Smooth muscle cell (in vitro differentiated cells): ENCODE data around the gene CNN2. TPM values are rescaled to one million over a fixed set of nuclear protein-coding genes. Genes with fewer than 3 reads are reported as not detected.

Source experiments
- DNase-seq: peaks from one replicate; lab custom pipeline; 2025; ENCODE audit not compliant: unreplicated experiment; lab: John Stamatoyannopoulos, UW
- H2AFZ ChIP-seq: fragments of 200-600 bp; sonication (generic); 2 replicates; pipeline ENCODE4 v1.6.0; 2016; ENCODE audit warnings: antibody characterized with exemption, low read depth, mild to moderate bottlenecking
- H3F3A ChIP-seq: fragments of 200-600 bp; sonication (generic); 2 replicates; pipeline ENCODE4 v1.6.0; 2017; ENCODE audit warnings: antibody characterized with exemption, low read depth
- H3K27ac ChIP-seq: fragments of 200-600 bp; sonication (generic); 2 replicates; pipeline ENCODE4 v1.5.1; 2016; ENCODE audit warnings: low read depth, mild to moderate bottlenecking
- H3K27me3 ChIP-seq: fragments of 200-600 bp; sonication (generic); 2 replicates; pipeline ENCODE4 v1.6.1; 2016; ENCODE audit warnings: low read depth, mild to moderate bottlenecking
- H3K36me3 ChIP-seq: fragments of 200-600 bp; sonication (generic); 2 replicates; pipeline ENCODE4 v1.5.1; 2016; ENCODE audit warnings: low read depth
- H3K4me1 ChIP-seq: fragments of 200-600 bp; sonication (generic); 2 replicates; pipeline ENCODE4 v1.5.1; 2016; ENCODE audit warnings: low read depth
- H3K4me2 ChIP-seq: fragments of 200-600 bp; sonication (generic); 2 replicates; pipeline ENCODE4 v1.6.0; 2016; ENCODE audit warnings: mild to moderate bottlenecking
- H3K4me3 ChIP-seq: fragments of 200-600 bp; sonication (generic); 2 replicates; pipeline ENCODE4 v1.5.1; 2016; ENCODE audit warnings: mild to moderate bottlenecking
- H3K79me2 ChIP-seq: fragments of 200-600 bp; sonication (generic); 2 replicates; pipeline ENCODE4 v1.6.0; 2016; ENCODE audit warnings: low read depth, mild to moderate bottlenecking
- H3K9ac ChIP-seq: fragments of 200-600 bp; sonication (generic); 2 replicates; pipeline ENCODE4 v1.6.0; 2016; ENCODE audit warnings: low read depth
- H3K9me3 ChIP-seq: fragments of 200-600 bp; sonication (generic); replicated peaks from 2 replicates; pipeline ENCODE4 v1.5.1; 2016; ENCODE audit warnings: low read depth
- H4K20me1 ChIP-seq: fragments of 200-600 bp; sonication (generic); 2 replicates; pipeline ENCODE4 v1.6.0; 2016; ENCODE audit warnings: low read depth
- CTCF ChIP-seq: fragments of 200-600 bp; sonication (generic); IDR thresholded peaks from 2 replicates; pipeline ENCODE4 v1.5.1; 2017; ENCODE audit warnings: borderline replicate concordance, mild to moderate bottlenecking, antibody characterized with exemption; ENCODE audit not compliant: insufficient read depth, poor library complexity, severe bottlenecking
- WGBS: methylation state at CpG from one replicate; pipeline ENCODE4 v1.1.7; 2016; ENCODE audit warnings: low lambda C conversion rate; 5-methylcytosine and 5-hydroxymethylcytosine counted together
- polyA plus RNA-seq: library from polyadenylated mRNA; unstranded; fragments of >200 nt; fragmentation: Nextera tagmentation; extraction: Ambion mirVana; gene quantifications from 2 replicates; pipeline ENCODE4 v1.2.1, GENCODE V29; 2016
- total RNA-seq: library from RNA; depleted of rRNA; stranded (reverse); fragments of >200 nt; gene quantifications from 2 replicates; pipeline ENCODE4 v1.2.3, GENCODE V29; 2014

The CNN2 gene
- total and polyA plus RNA-seq, 2 experiments from 2014 or later, result 150 to 392 TPM

GRCh38 chr19:1039646-1040475 is 13.5 kb downstream of the CNN2 start, which contains the start of gene ABCA7:
Gene ABCA7 (plus strand): TSS chr19:1040107. CDS start chr19:1041362, 1,255 bp downstream.
- Histone ChIP-seq H2AFZ (no peak within 1 kb of the TSS), H3K79me2 (peaks cover 10% of the 10 kb centered on the region), H3K4me3 (peak within 1 kb of the TSS; percentile 54), H3K9me3 (no peaks in the 10 kb centered on the region), H3K4me2 (peak within 1 kb of the TSS; percentile 87), H3K4me1 (peaks cover 6% of the 10 kb centered on the region), H3F3A (no peaks in the 10 kb centered on the region), H3K27ac (peak within 1 kb of the TSS; percentile 47), H3K36me3 (no peaks in the 10 kb centered on the region), H4K20me1 (peaks cover 48% of the 10 kb centered on the region), H3K27me3 (no peaks in the 10 kb centered on the region), H3K9ac (no peak within 1 kb of the TSS)
- peak; percentile 75 for DNase-seq
- 5% methylated on average over 55 of the region's 56 CpGs for WGBS
- no peak for TF ChIP-seq CTCF

- no peak overlapping the region for H3K9ac ChIP-seq
Observed at GRCh38 chr19:1040476-1041271, 14.3 kb downstream of the CNN2 start.

GRCh38 chr19:1041272-1041834 is 14.9 kb downstream of the CNN2 start:
- 55% methylated on average over 25 of the region's 26 CpGs for WGBS
- H3K36me3 ChIP-seq, result no peaks in the 10 kb centered on the region
- no peak overlapping the region for H3K27ac ChIP-seq
- no peak overlapping the region for H2AFZ ChIP-seq
- no peak for TF ChIP-seq CTCF
- no peaks in the 10 kb centered on the region for H3K79me2 ChIP-seq
- no peak for DNase-seq
- H3K4me3 ChIP-seq, result peak overlapping the region; percentile 54
- peaks cover 6% of the 10 kb centered on the region for H3K4me1 ChIP-seq
- no peaks in the 10 kb centered on the region for H3K9me3 ChIP-seq
- no peaks in the 10 kb centered on the region for H3F3A ChIP-seq
- no peak overlapping the region for H3K9ac ChIP-seq
- peaks cover 33% of the 10 kb centered on the region for H4K20me1 ChIP-seq
- peak overlapping the region; percentile 87 for H3K4me2 ChIP-seq
- no peaks in the 10 kb centered on the region for H3K27me3 ChIP-seq

More at GRCh38 chr19:1040476-1041271, 14.3 kb downstream of the CNN2 start:
- Histone ChIP-seq H3K27me3 (no peaks in the 10 kb centered on the region), H2AFZ (no peak overlapping the region), H3K4me1 (peaks cover 6% of the 10 kb centered on the region), H3K36me3 (no peaks in the 10 kb centered on the region), H3K27ac (no peak overlapping the region), H3K9me3 (no peaks in the 10 kb centered on the region), H3F3A (no peaks in the 10 kb centered on the region), H3K4me3 (peak overlapping the region; percentile 54), H3K79me2 (peaks cover 5% of the 10 kb centered on the region), H3K4me2 (peak overlapping the region; percentile 87), H4K20me1 (peaks cover 40% of the 10 kb centered on the region)
- no peak for TF ChIP-seq CTCF
- WGBS, result 9% methylated on average over 27 of the region's 27 CpGs
- peak; percentile 38 for DNase-seq
